ENCODE results near the gene ARHGAP25. TPM values are rescaled to one million over a fixed set of nuclear protein-coding genes. Genes with fewer than 3 reads are reported as not detected.

Gene ARHGAP25
- total and polyA plus RNA-seq, 2 of the 4 experiments (the other 2 are of a cell fraction) = 0.29 to 0.36 TPM

- TF ChIP-seq USF2 (IDR thresholded peaks at IDR 0.05; ENCODE audit: low read depth, low read length) (no peak), RFX5 (IDR thresholded peaks at IDR 0.05; ENCODE audit: low read depth, low read length) (no peak), BHLHE40 (IDR thresholded peaks at IDR 0.05; ENCODE audit: low read depth, low read length) (no peak), POLR2A (IDR thresholded peaks at IDR 0.05; ENCODE audit: low read depth, low read length) (no peak), MXI1 (IDR thresholded peaks at IDR 0.05; ENCODE audit: borderline replicate concordance, low read depth, low read length) (no peak), MAFK (IDR thresholded peaks at IDR 0.05; ENCODE audit: low read depth, low read length) (no peak)
Measured at GRCh38 chr2:68837861-68838341, 103.3 kb downstream of the ARHGAP25 start (continued).

GRCh38 chr2:68838641-68839040 is 104.0 kb downstream of the ARHGAP25 start:
- ATAC-seq (ENCODE audit: low read depth) (no peak; the same call in 1 of the 2 replicates), DNase-seq (no peak)
- POLR2A ChIA-PET (ENCODE audit: unreplicated experiment) = no interaction called here
- no peak overlapping the region for H3K4me3 ChIP-seq (ENCODE audit: insufficient read depth, low read depth, low read length)
- H4K5ac ChIP-seq (ENCODE audit: low read depth, low read length) = no peak overlapping the region
- no peak overlapping the region for H2AK9ac ChIP-seq (replicated peaks; ENCODE audit: low read depth, low read length, poor library complexity)
- H3K27ac ChIP-seq (ENCODE audit: insufficient read depth, low read length) = no peak overlapping the region
- no peak overlapping the region for H2BK120ac ChIP-seq (ENCODE audit: low read depth, low read length)
- no peaks in the 10 kb centered on the region for H3K36me3 ChIP-seq (ENCODE audit: control insufficient read depth, insufficient read depth, low read length)
- peak overlapping the region; percentile 31; the same call in 1 of the 2 replicates for H3K14ac ChIP-seq (replicated peaks; ENCODE audit: low read depth, low read length)
- in situ Hi-C loops (cut with MboI; ENCODE audit: low sequenced_read_pairs) (no loop called here), intact Hi-C loops (cut with micrococcal nuclease) (no loop called here), dilution Hi-C loops (cut with HindIII; ENCODE audit: low sequenced_read_pairs, unreplicated experiment) (no loop called here)
- no peaks in the 10 kb centered on the region for H3K4me1 ChIP-seq (ENCODE audit: control insufficient read depth, insufficient read depth, low read length)
- H2BK20ac ChIP-seq (ENCODE audit: low read depth, low read length) = no peak overlapping the region
- H3K79me1 ChIP-seq (ENCODE audit: low read depth in 1 of 2, low read length in 2 of 2) = no peaks in the 10 kb centered on the region
- H3K9me1 ChIP-seq (ENCODE audit: insufficient read depth, low read length) = peaks cover 3% of the 10 kb centered on the region; the same call in 1 of the 2 replicates
- TF ChIP-seq NFE2L2 (IDR thresholded peaks at IDR 0.05; ENCODE audit: low read depth, low read length) = no peak
- TF ChIP-seq MAFK (IDR thresholded peaks at IDR 0.05; ENCODE audit: low read depth, low read length) = 0 out of 2 replicates have a peak, but pooled peaks have one; percentile 10
- TF ChIP-seq RFX5 (IDR thresholded peaks at IDR 0.05; ENCODE audit: low read depth, low read length) = no peak
- no peak for TF ChIP-seq MAZ (IDR thresholded peaks at IDR 0.05; ENCODE audit: borderline replicate concordance, low read depth, low read length)
- no peaks in the 10 kb centered on the region for H3K9me3 ChIP-seq (ENCODE audit: control insufficient read depth, insufficient read depth, low read length)
- no peak overlapping the region for H3K9ac ChIP-seq (ENCODE audit: low read depth, low read length)
- H2BK15ac ChIP-seq (ENCODE audit: low read depth, low read length) = no peak overlapping the region
- H4K91ac ChIP-seq (ENCODE audit: insufficient read depth, low read depth, low read length) = no peak overlapping the region
- no peaks in the 10 kb centered on the region for H4K20me1 ChIP-seq (ENCODE audit: insufficient read depth, low read length)
- WGBS, 2 experiments (ENCODE audit: extremely low coverage in 2 of 2, insufficient read length in 1 of 2) = no CpG with 5 or more reads among the region's 10 CpGs
- BruUV-seq (replicated peaks) = no TSS peak
- peak overlapping the region; percentile 43; the same call in 1 of the 2 replicates for H3K18ac ChIP-seq (ENCODE audit: low read depth, low read length)
- H3K23ac ChIP-seq (ENCODE audit: low read depth, low read length) = no peak overlapping the region
- no peaks in the 10 kb centered on the region; the same call in 1 of the 2 replicates for H3K27me3 ChIP-seq (ENCODE audit: control insufficient read depth, insufficient read depth, low read length)
- H3K4ac ChIP-seq (ENCODE audit: low read depth, low read length) = no peak overlapping the region
- no peak overlapping the region for H2BK5ac ChIP-seq (ENCODE audit: low read depth, low read length, poor library complexity, severe bottlenecking)
- no peak overlapping the region; a peak in 1 of 4 replicates for H4K8ac ChIP-seq (ENCODE audit: low read depth in 2 of 2, low read length in 2 of 2)
- CTCF ChIA-PET = interaction anchor here (0.6 to 2.1 kb wide), 5 partner anchors 9 to 87 kb away, joined by 3 to 8 read pairs (median 4); no protein-coding TSS in a partner anchor
- no peak overlapping the region for H3K4me2 ChIP-seq (ENCODE audit: low read depth, low read length)
- peak overlapping the region; percentile 35 for H2AFZ ChIP-seq (replicated peaks; ENCODE audit: low read length, poor library complexity)
- H2AK5ac ChIP-seq (ENCODE audit: low read depth, low read length) = no peak overlapping the region
- H3K56ac ChIP-seq (ENCODE audit: extremely low read depth, insufficient read depth, low read length) = no peak overlapping the region
